K562 (cell line): ENCODE results near the gene NFATC2. TPM values are rescaled to one million over a fixed set of nuclear protein-coding genes. Genes with fewer than 3 reads are reported as not detected.

Experiments
- ATF1 ChIP-seq, 2 experiments: fragments of 450-650 bp in 1 of 2; IDR thresholded peaks; 2 replicates each; pipeline ENCODE4 v1.6.1; 2016; ENCODE audit warnings: missing compliant biosample characterization in 1 of 2, missing genetic modification characterization in 1 of 2
- CAMTA2 ChIP-seq: fragments of 250-450 bp; sonication (Bioruptor Pico); conservative IDR thresholded peaks from 2 replicates; pipeline ENCODE4 v1.5.1; 2022
- DLX4 ChIP-seq: fragments of 250-450 bp; sonication (Bioruptor Pico); IDR thresholded peaks from 2 replicates; pipeline ENCODE4 v1.6.1; 2021; ENCODE audit warnings: mild to moderate bottlenecking
- DMBX1 ChIP-seq: fragments of 250-450 bp; sonication (Bioruptor Pico); IDR thresholded peaks from 2 replicates; pipeline ENCODE4 v1.8.0; 2022; ENCODE audit warnings: inconsistent platforms, mild to moderate bottlenecking, moderate library complexity, borderline replicate concordance
- ESRRB ChIP-seq: fragments of 250-450 bp; sonication (Bioruptor Pico); IDR thresholded peaks from 2 replicates; pipeline ENCODE4 v1.5.0; 2020; ENCODE audit warnings: mild to moderate bottlenecking, moderate library complexity, borderline replicate concordance
- FOXK1 ChIP-seq: sonication (generic); formaldehyde crosslinking; IDR thresholded peaks from 2 replicates; pipeline ENCODE4 v1.8.0; 2022; ENCODE audit warnings: missing genetic modification reagents, mild to moderate bottlenecking, borderline replicate concordance
- HNRNPL ChIP-seq: fragments of 200-400 bp; formaldehyde crosslinking; IDR thresholded peaks from 2 replicates; pipeline ENCODE4 v1.6.1; 2017; ENCODE audit warnings: low read depth, mild to moderate bottlenecking, low read length
- MBD1 ChIP-seq: fragments of 250-450 bp; sonication (Bioruptor Pico); IDR thresholded peaks from 2 replicates; pipeline ENCODE4 v1.8.0; 2022; ENCODE audit warnings: inconsistent platforms
- MBD2 ChIP-seq: sonication (generic); IDR thresholded peaks from 2 replicates; pipeline ENCODE4 v1.6.1; 2016; ENCODE audit warnings: low read depth, borderline replicate concordance
- MTA1 ChIP-seq: fragments of 450-650 bp; IDR thresholded peaks from 2 replicates; pipeline ENCODE4 v1.6.1; 2017; ENCODE audit warnings: borderline replicate concordance
- NFATC3 ChIP-seq: fragments of 450-650 bp; IDR thresholded peaks from 2 replicates; pipeline ENCODE4 v1.6.1; 2017; ENCODE audit warnings: mild to moderate bottlenecking
- NFIX ChIP-seq: fragments of 250-450 bp; sonication (Bioruptor Pico); IDR thresholded peaks from 2 replicates; pipeline ENCODE4 v1.4.0; 2020; ENCODE audit warnings: low read depth, mild to moderate bottlenecking, moderate library complexity
- NRF1 ChIP-seq, 2 experiments: fragments of 450-650 bp; IDR thresholded peaks in 1 of 2; conservative IDR thresholded peaks in 1 of 2; 2 replicates each; pipeline ENCODE4 v1.6.1; 2014; ENCODE audit warnings: mild to moderate bottlenecking in 2 of 2
- NUFIP1 ChIP-seq: fragments of 450-650 bp; IDR thresholded peaks from 2 replicates; pipeline ENCODE4 v1.6.1; 2018; ENCODE audit not compliant: partially characterized antibody
- PBX2 ChIP-seq, 2 experiments: IDR thresholded peaks in 1 of 2; conservative IDR thresholded peaks in 1 of 2; 2 replicates each; pipeline ENCODE4 v1.6.1; 2016; ENCODE audit warnings: low read depth in 2 of 2, mild to moderate bottlenecking in 1 of 2, missing compliant biosample characterization in 1 of 2, missing genetic modification characterization in 1 of 2, moderate library complexity in 1 of 2
- PHTF2 ChIP-seq: fragments of 250-450 bp; sonication (Bioruptor Pico); IDR thresholded peaks from 2 replicates; pipeline ENCODE4 v1.5.0; 2021; ENCODE audit warnings: mild to moderate bottlenecking
- RFX1 ChIP-seq: fragments of 450-650 bp; IDR thresholded peaks from 2 replicates; pipeline ENCODE4 v1.6.1; 2016; ENCODE audit warnings: mild to moderate bottlenecking, moderate library complexity
- RFX7 ChIP-seq: fragments of 250-450 bp; sonication (Bioruptor Pico); IDR thresholded peaks from 2 replicates; pipeline ENCODE4 v1.5.1; 2021; ENCODE audit warnings: mild to moderate bottlenecking
- SMAD3 ChIP-seq: fragments of 450-650 bp; formaldehyde crosslinking; conservative IDR thresholded peaks from 2 replicates; pipeline ENCODE4 v1.4.0; 2020; ENCODE audit warnings: mild to moderate bottlenecking
- SNIP1 ChIP-seq: fragments of 450-650 bp; IDR thresholded peaks from 2 replicates; pipeline ENCODE4 v1.7.1; 2017; ENCODE audit warnings: low read depth, mild to moderate bottlenecking
- TCF7L2 ChIP-seq: fragments of 150-350 bp; IDR thresholded peaks from 2 replicates; pipeline ENCODE4 v1.6.1; 2016; ENCODE audit warnings: low read depth, mild to moderate bottlenecking, low read length, moderate library complexity
- TRIM24 ChIP-seq, 2 experiments: fragments of 450-650 bp; IDR thresholded peaks; 2 replicates each; pipeline ENCODE4 v1.6.1; 2016
- ZNF165 ChIP-seq: fragments of 250-450 bp; sonication (Bioruptor Pico); IDR thresholded peaks from 2 replicates; pipeline ENCODE4 v1.4.0; 2020; ENCODE audit warnings: borderline replicate concordance
- ZNF197 ChIP-seq: fragments of 200-800 bp; sonication (Bioruptor generic); IDR thresholded peaks from 2 replicates; pipeline ENCODE4 v1.6.1; 2016; ENCODE audit warnings: low read depth, missing genetic modification characterization, missing compliant biosample characterization
- ZNF212 ChIP-seq: fragments of 450-650 bp; formaldehyde crosslinking; IDR thresholded peaks from 2 replicates; pipeline ENCODE4 v1.4.0; 2020; ENCODE audit warnings: mild to moderate bottlenecking
- polyA plus RNA-seq, 8 experiments: library from polyadenylated mRNA; depleted of rRNA in 4 of 8; stranded (reverse) in 5 of 8; unstranded in 3 of 8; fragments of >200 nt; fragmentation: Nextera tagmentation in 2 of 8; fragmentation: Illumina TruSeq in 1 of 8; extraction: Ambion mirVana in 2 of 8; extraction: Trizol in 1 of 8; gene quantifications; 2 replicates each; pipeline versions ENCODE4 v1.2.1 to v1.2.3, GENCODE V29; 2011 to 2014; ENCODE audit warnings: inconsistent platforms in 1 of 8, missing spikeins in 1 of 8
- total RNA-seq, 7 experiments: library from RNA; depleted of rRNA in 6 of 7; stranded (reverse); fragments of >200 nt in 6 of 7; fragmentation: Illumina TruSeq in 2 of 7; extraction: Trizol in 2 of 7; gene quantifications; 2 replicates each; pipeline versions ENCODE4 v1.2.1 to v1.2.3, GENCODE V29; 2011 to 2021; ENCODE audit warnings: low replicate concordance in 1 of 7

Gene NFATC2
- total and polyA plus RNA-seq, 9 of the 15 experiments (the other 6 are each of a cell fraction or from before 2014, with no cell fraction given), result 1.9 to 11.2 (median 3.0) TPM

DNA sequence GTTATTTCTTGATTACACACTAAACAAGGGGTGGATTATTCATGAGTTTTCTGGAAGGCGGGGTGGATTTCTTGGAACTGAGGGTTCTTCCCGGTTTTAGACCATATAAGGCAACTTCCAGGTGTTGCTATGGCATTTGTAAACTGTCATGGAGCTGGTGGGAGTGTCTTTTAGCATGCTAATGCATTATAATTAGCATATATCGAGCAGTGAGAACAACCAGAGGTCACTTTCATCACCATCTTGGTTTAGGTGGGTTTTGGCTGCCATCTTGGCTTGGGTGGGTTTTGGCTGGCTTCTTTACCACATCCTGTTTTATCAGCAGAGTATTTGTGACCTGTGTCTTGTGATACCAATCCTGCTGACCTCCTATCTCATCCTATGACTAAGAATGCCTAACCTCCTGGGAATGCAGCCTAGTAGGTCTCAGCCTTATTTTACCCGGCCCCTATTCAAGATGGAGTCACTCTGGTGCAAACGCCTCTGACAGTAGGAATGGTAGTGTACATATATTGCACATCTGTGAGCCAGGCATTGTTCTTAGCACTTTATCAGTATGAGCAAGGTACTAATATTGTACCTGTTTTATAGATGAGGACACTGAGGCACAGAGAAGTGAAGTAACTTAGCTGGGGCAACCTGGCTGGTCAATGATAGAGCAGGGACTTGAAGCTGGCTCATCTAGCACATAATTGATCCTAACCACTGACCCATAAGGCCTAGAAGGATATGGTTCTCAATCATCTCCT lies 203.7 kb downstream of the NFATC2 start (continued):
- TF ChIP-seq PBX2 (CRISPR knock-in tag; IDR thresholded peaks at IDR 0.05; ENCODE audit: low read depth) (no peak), PBX2 (tag; conservative IDR thresholded peaks at IDR 0.05; ENCODE audit: low read depth) (peak; percentile 76), NUFIP1 (peak; percentile 91), HNRNPL (no peak), MBD1 (CRISPR knock-in tag) (peak; percentile 99), ZNF197 (CRISPR knock-in tag) (peak; percentile 100), NFATC3 (no peak), ESRRB (peak; percentile 97), ZNF165 (peak; percentile 100), SNIP1 (no peak), MBD2 (no peak), TRIM24 (IDR thresholded peaks at IDR 0.05) (peak in 1 of 2 experiments; percentile 55; a peak in 1 of 4 replicates), NFIX (peak; percentile 81), FOXK1 (0 out of 2 replicates have a peak, but pooled peaks have one; percentile 53), DMBX1 (CRISPR knock-in tag) (peak; percentile 100), PHTF2 (CRISPR knock-in tag) (peak; percentile 96), RFX7 (CRISPR knock-in tag) (peak; percentile 96), DLX4 (CRISPR knock-in tag) (peak; percentile 86), ZNF212 (CRISPR knock-in tag) (peak; percentile 99), CAMTA2 (CRISPR knock-in tag) (peak; percentile 95; the same call in 1 of the 2 replicates), MTA1 (peak; percentile 76), SMAD3 (CRISPR knock-in tag) (peak; percentile 100), ATF1 (CRISPR knock-in tag; IDR thresholded peaks at IDR 0.05) (no peak), ATF1 (tag; IDR thresholded peaks at IDR 0.05) (peak; percentile 91), NRF1 (conservative IDR thresholded peaks at IDR 0.05 in 1 of 2, IDR thresholded peaks at IDR 0.05 in 1 of 2) (no peak), RFX1 (peak; percentile 95), TCF7L2 (no peak)
